Mesenchymal stem cell (in vitro differentiated cells and primary cell): ENCODE data around the gene ABCG2.

Source experiments
- DNase-seq: peaks from one replicate; pipeline ENCODE4 v3.0.0-alpha.2; 2013
- H2AFZ ChIP-seq: one replicate; pipeline ENCODE4 v1.6.1; 2013; ENCODE audit warnings: low read depth, mild to moderate bottlenecking, control low read depth, inconsistent platforms, low read length, moderate library complexity
- H2AK5ac ChIP-seq: 2 replicates; pipeline ENCODE4 v1.6.1; 2013; ENCODE audit warnings: low read length, moderate library complexity, mild to moderate bottlenecking, inconsistent platforms; ENCODE audit not compliant: severe bottlenecking
- H2BK120ac ChIP-seq: one replicate; pipeline ENCODE4 v1.6.1; 2013; ENCODE audit warnings: low read depth, mild to moderate bottlenecking, inconsistent platforms, low read length, moderate library complexity
- H2BK12ac ChIP-seq, 2 experiments: one replicate each; pipeline ENCODE4 v1.6.1; 2013; ENCODE audit warnings: inconsistent platforms in 2 of 2, low read length in 2 of 2, mild to moderate bottlenecking in 2 of 2, moderate library complexity in 2 of 2, control low read depth in 1 of 2
- H2BK15ac ChIP-seq: one replicate; pipeline ENCODE4 v1.6.1; 2013; ENCODE audit warnings: mild to moderate bottlenecking, low read depth, inconsistent platforms; ENCODE audit not compliant: poor library complexity, severe bottlenecking
- H2BK5ac ChIP-seq: 2 replicates; pipeline ENCODE4 v1.6.1; 2013; ENCODE audit warnings: low read depth, mild to moderate bottlenecking, low read length, control low read depth, inconsistent platforms; ENCODE audit not compliant: poor library complexity, severe bottlenecking
- H3K14ac ChIP-seq, 2 experiments: one replicate each; pipeline ENCODE4 v1.6.1; 2013; ENCODE audit warnings: inconsistent platforms in 2 of 2, low read length in 2 of 2, control low read depth in 1 of 2, mild to moderate bottlenecking in 1 of 2, moderate library complexity in 1 of 2
- H3K18ac ChIP-seq, 2 experiments: one replicate each; pipeline ENCODE4 v1.6.1; 2013; ENCODE audit warnings: inconsistent platforms in 2 of 2, low read length in 2 of 2, control low read depth in 1 of 2, low read depth in 1 of 2, mild to moderate bottlenecking in 1 of 2
- H3K23ac ChIP-seq, 2 experiments: one replicate each; pipeline ENCODE4 v1.6.1; 2013; ENCODE audit warnings: inconsistent platforms in 2 of 2, low read length in 2 of 2, mild to moderate bottlenecking in 2 of 2, moderate library complexity in 2 of 2, control low read depth in 1 of 2
- H3K27ac ChIP-seq: 2 replicates; pipeline ENCODE4 v1.5.1; 2013; ENCODE audit warnings: mild to moderate bottlenecking, moderate library complexity, low read length, control low read depth, inconsistent platforms; ENCODE audit not compliant: poor library complexity, severe bottlenecking
- H3K27me3 ChIP-seq, 2 experiments: 2 replicates each; pipeline versions ENCODE4 v1.6.1 to v1.7.0; 2013; ENCODE audit warnings: low read length in 2 of 2, mild to moderate bottlenecking in 2 of 2, moderate library complexity in 2 of 2, control low read depth in 1 of 2, inconsistent platforms in 1 of 2; ENCODE audit not compliant: control insufficient read depth in 1 of 2, insufficient read depth in 1 of 2
- H3K36me3 ChIP-seq, 2 experiments: 2 replicates each; pipeline versions ENCODE4 v1.6.1 to v1.7.0; 2013; ENCODE audit warnings: low read length in 2 of 2, control low read depth in 1 of 2, inconsistent platforms in 1 of 2, low read depth in 1 of 2, mild to moderate bottlenecking in 1 of 2; ENCODE audit not compliant: insufficient read depth in 2 of 2, control insufficient read depth in 1 of 2
- H3K4ac ChIP-seq, 2 experiments: one replicate each; pipeline ENCODE4 v1.6.1; 2013; ENCODE audit warnings: inconsistent platforms in 2 of 2, low read length in 2 of 2, mild to moderate bottlenecking in 2 of 2, moderate library complexity in 2 of 2, control low read depth in 1 of 2, low read depth in 1 of 2
- H3K4me1 ChIP-seq: 2 replicates; pipeline ENCODE4 v1.6.1; 2013; ENCODE audit warnings: low read depth, low read length, control low read depth; ENCODE audit not compliant: control insufficient read depth, insufficient read depth
- H3K4me2 ChIP-seq: 2 replicates; pipeline ENCODE4 v1.6.1; 2013; ENCODE audit warnings: low read length, mild to moderate bottlenecking, inconsistent platforms; ENCODE audit not compliant: poor library complexity, severe bottlenecking
- H3K4me3 ChIP-seq, 2 experiments: 2 replicates each; pipeline versions ENCODE4 v1.5.1 to v1.7.0; 2013; ENCODE audit warnings: low read length in 2 of 2, mild to moderate bottlenecking in 2 of 2, control low read depth in 1 of 2, low read depth in 1 of 2; ENCODE audit not compliant: insufficient read depth in 1 of 2
- H3K79me1 ChIP-seq: replicated peaks from 2 replicates; pipeline ENCODE4 v1.6.1; 2013; ENCODE audit warnings: mild to moderate bottlenecking, control low read depth, low read length, inconsistent platforms; ENCODE audit not compliant: poor library complexity, severe bottlenecking
- H3K9ac ChIP-seq: 2 replicates; pipeline ENCODE4 v1.7.0; 2013; ENCODE audit warnings: mild to moderate bottlenecking, low read length, moderate library complexity
- H3K9me3 ChIP-seq: 2 replicates; pipeline ENCODE4 v1.7.0; 2013; ENCODE audit warnings: mild to moderate bottlenecking, low read length; ENCODE audit not compliant: control insufficient read depth
- H4K8ac ChIP-seq: one replicate; pipeline ENCODE4 v1.6.1; 2013; ENCODE audit warnings: inconsistent platforms, mild to moderate bottlenecking, low read length, moderate library complexity
- H4K91ac ChIP-seq: one replicate; pipeline ENCODE4 v1.6.1; 2013; ENCODE audit warnings: mild to moderate bottlenecking, low read length, inconsistent platforms
- WGBS: methylation state at CpG from one replicate; pipeline ENCODE4 v1.1.7; 2013; ENCODE audit warnings: mixed read lengths; 5-methylcytosine and 5-hydroxymethylcytosine counted together

The ABCG2 gene

DNA sequence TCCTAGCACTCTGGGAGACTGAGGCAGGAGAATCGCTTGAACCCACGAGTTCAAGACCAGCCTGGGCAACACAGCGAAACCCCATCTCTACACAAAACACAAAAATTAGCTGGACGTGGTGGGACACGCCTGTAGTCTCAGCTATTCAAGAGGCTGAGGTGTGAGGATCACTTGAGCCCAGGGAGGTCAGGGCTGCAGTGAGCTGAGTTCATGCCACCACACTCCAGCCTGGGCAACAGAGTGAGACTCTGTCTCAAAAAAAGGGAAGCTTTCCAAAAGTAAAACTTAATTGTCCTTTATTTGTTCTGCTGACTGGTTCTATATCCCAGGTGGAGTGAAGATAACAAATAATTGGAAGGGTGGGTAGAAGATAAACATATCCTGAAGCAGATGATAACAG is 45.6 kb downstream of the ABCG2 start:
- Histone ChIP-seq H3K36me3 (no peaks in the 10 kb centered on the region), H2AFZ (no peak overlapping the region), H3K14ac (no peak overlapping the region), H3K23ac (no peak overlapping the region), H2BK5ac (no peak overlapping the region), H3K9me3 (no peaks in the 10 kb centered on the region), H3K4me2 (no peak overlapping the region), H3K4me3 (no peak overlapping the region), H3K4me1 (no peaks in the 10 kb centered on the region), H4K91ac (no peak overlapping the region), H2BK12ac (no peak overlapping the region), H3K9ac (no peak overlapping the region), H3K27me3 (no peaks in the 10 kb centered on the region), H4K8ac (no peak overlapping the region), H2BK120ac (no peak overlapping the region), H3K18ac (no peak overlapping the region), H3K27ac (no peak overlapping the region), H2BK15ac (no peak overlapping the region), H3K4ac (no peak overlapping the region), H3K79me1 (no peaks in the 10 kb centered on the region), H2AK5ac (no peak overlapping the region)
- WGBS, result 91% methylated on average over 2 of the region's 5 CpGs
- DNase-seq, result no peak

DNA sequence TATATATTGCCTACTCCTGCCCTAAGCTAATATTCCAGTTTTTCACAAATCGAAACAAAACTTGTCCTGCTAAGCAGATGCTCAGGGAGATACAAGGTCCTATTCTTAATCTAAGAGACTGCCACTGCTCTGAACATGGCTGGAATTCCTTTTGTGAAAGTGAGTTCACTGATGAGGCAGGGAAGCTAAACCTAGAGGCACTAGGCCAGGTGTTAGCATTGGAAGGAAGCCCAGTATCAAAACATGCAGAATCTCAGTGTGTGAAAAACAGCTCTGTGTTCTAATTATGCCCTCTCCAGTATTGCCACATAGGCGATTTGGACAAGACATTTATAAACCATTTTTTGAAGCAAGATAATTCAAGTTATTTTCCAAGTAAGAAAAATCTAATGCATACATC is 47.6 kb downstream of the ABCG2 start:
- H3K14ac ChIP-seq, result no peak overlapping the region
- no peak overlapping the region for H3K9ac ChIP-seq
- H4K8ac ChIP-seq, result no peak overlapping the region
- no peaks in the 10 kb centered on the region for H3K79me1 ChIP-seq
- H3K23ac ChIP-seq, result no peak overlapping the region
- H2BK5ac ChIP-seq, result no peak overlapping the region
- no peak overlapping the region for H3K4me2 ChIP-seq
- no peaks in the 10 kb centered on the region for H3K27me3 ChIP-seq
- no peak overlapping the region for H2BK15ac ChIP-seq
- H3K9me3 ChIP-seq, result no peaks in the 10 kb centered on the region
- H2AK5ac ChIP-seq, result no peak overlapping the region
- no peak overlapping the region for H3K4ac ChIP-seq
- no peaks in the 10 kb centered on the region for H3K36me3 ChIP-seq
- peaks cover 6% of the 10 kb centered on the region for H3K4me1 ChIP-seq
- no peak overlapping the region for H3K27ac ChIP-seq
- H3K4me3 ChIP-seq, result no peak overlapping the region
- no peak overlapping the region for H3K18ac ChIP-seq
- no peak overlapping the region for H2AFZ ChIP-seq
- H2BK12ac ChIP-seq, result no peak overlapping the region
- 97% methylated on average over 2 of the region's 2 CpGs for WGBS
- no peak overlapping the region for H2BK120ac ChIP-seq
- H4K91ac ChIP-seq, result no peak overlapping the region
- no peak for DNase-seq

GRCh38 chr4:88109123-88109881 is 49.1 kb downstream of the ABCG2 start:
- Histone ChIP-seq H2AK5ac (no peak overlapping the region), H3K9ac (no peak overlapping the region), H3K36me3 (no peaks in the 10 kb centered on the region), H2BK15ac (no peak overlapping the region), H2BK5ac (no peak overlapping the region), H3K4me2 (no peak overlapping the region), H3K79me1 (no peaks in the 10 kb centered on the region), H3K4ac (no peak overlapping the region), H3K9me3 (no peaks in the 10 kb centered on the region), H3K18ac (no peak overlapping the region), H3K27me3 (no peaks in the 10 kb centered on the region), H2BK120ac (no peak overlapping the region), H4K91ac (no peak overlapping the region), H3K4me3 (no peak overlapping the region), H3K23ac (no peak overlapping the region), H2AFZ (no peak overlapping the region), H3K27ac (no peak overlapping the region), H4K8ac (no peak overlapping the region), H3K4me1 (peaks cover 6% of the 10 kb centered on the region), H2BK12ac (no peak overlapping the region), H3K14ac (no peak overlapping the region)
- WGBS, result 100% methylated on average over 3 of the region's 5 CpGs
- DNase-seq, result no peak

DNA sequence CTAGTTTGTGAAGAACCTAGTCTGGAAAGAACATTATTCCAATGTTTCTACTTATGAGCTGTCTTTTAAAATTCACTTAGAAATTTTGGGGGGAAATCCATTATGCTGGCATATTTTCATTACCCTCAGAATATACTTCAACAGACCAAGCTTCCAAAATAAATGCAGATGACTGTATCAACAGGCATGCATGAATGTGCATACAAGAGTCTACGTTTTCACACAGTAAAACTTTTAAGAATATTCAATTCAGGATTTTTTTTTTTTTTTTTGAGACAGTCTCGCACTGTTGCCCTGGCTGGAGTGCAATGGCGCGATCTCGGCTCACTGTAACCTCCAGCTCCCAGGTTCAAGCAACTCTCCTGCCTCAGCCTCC is 49.7 kb downstream of the ABCG2 start:
- Histone ChIP-seq H2AFZ (no peak overlapping the region), H3K4me2 (no peak overlapping the region), H4K91ac (no peak overlapping the region), H2BK12ac (no peak overlapping the region), H2AK5ac (no peak overlapping the region), H3K4ac (no peak overlapping the region), H3K27ac (no peak overlapping the region), H3K27me3 (no peaks in the 10 kb centered on the region), H3K18ac (no peak overlapping the region), H3K4me1 (peaks cover 6% of the 10 kb centered on the region), H3K36me3 (no peaks in the 10 kb centered on the region), H2BK15ac (no peak overlapping the region), H3K9me3 (no peaks in the 10 kb centered on the region), H3K9ac (no peak overlapping the region), H3K14ac (no peak overlapping the region), H2BK120ac (no peak overlapping the region), H2BK5ac (no peak overlapping the region), H3K79me1 (no peaks in the 10 kb centered on the region), H4K8ac (no peak overlapping the region), H3K23ac (no peak overlapping the region), H3K4me3 (no peak overlapping the region)
- DNase-seq, result no peak
- WGBS, result 91% methylated on average over 5 of the region's 5 CpGs
